ENCODE measurements around the gene TTLL11.

GRCh38 chr9:122011818-122012498 lies 81.2 kb downstream of the TTLL11 start:
- TF ChIP-seq CTCF (IDR thresholded peaks at IDR 0.05) (no peak), EZH2 (IDR thresholded peaks at IDR 0.05) (no peak)

Data from neural progenitor cell (in vitro differentiated cells).